Stimulated activated CD4-positive, alpha-beta T cell treated with anti-CD3 and anti-CD28 coated beads, Interleukin-12 subunit alpha, Interleukin-12 subunit beta, amount 100 ng/mL, for 4 hours (primary cell): ENCODE measurements around the gene C1orf226.
"Not testable (repeated sequence)": the region's sequence is repeated elsewhere in the genome, so short reads cannot be mapped to it uniquely, and the experiment has no call there.

Experiments
- DNase-seq: peaks from one replicate; pipeline ENCODE4 v3.0.0-alpha.2; 2020

Gene C1orf226, protein sequence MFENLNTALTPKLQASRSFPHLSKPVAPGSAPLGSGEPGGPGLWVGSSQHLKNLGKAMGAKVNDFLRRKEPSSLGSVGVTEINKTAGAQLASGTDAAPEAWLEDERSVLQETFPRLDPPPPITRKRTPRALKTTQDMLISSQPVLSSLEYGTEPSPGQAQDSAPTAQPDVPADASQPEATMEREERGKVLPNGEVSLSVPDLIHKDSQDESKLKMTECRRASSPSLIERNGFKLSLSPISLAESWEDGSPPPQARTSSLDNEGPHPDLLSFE

GRCh38 chr1:162381383-162381782 lies at the start of gene C1orf226:
C1orf226 (plus strand) TSS chr1:162381728; CDS start chr1:162381902, 174 bp downstream.
- DNase-seq = no peak

DNA sequence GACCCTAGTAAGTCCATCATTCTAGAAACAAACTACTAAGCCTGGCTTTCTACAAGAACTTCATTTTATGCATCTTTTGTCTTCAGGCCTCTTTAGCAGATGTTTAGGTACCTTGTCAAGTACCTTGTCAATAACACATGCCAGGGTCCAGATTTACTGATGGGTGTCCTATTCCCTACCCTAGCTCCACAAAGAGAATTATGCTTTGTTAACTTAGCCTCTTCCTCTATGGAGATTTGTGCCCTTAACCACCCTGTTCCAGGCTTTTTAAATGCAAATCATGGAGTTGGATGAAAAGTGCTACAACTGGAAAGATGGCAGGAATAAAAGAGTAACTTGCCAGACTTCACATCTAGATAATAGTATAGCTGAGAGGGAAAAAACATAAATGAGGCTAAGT lies 47.5 kb upstream of the C1orf226 start:
- no peak for DNase-seq

DNA sequence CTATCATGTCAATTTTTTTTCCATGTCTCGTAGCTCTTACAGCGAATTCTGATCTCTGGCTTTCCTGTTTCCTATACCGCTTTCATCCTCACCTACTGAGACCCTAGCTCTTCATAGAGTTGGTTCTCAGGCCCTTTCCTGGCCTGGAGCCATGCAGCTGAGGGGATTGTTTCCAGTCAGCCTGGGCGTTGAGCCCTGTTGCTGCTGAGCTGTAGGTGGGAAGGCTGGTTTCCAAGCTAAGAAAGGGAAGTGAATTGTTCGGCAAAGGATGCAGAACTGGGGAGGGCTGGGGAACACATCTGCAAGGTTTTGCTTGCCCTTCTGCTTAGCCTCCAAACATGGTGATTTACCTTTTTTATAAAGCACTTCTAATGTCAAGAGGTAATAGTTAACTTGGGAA lies 46.4 kb upstream of the C1orf226 start:
- DNase-seq = no peak

DNA sequence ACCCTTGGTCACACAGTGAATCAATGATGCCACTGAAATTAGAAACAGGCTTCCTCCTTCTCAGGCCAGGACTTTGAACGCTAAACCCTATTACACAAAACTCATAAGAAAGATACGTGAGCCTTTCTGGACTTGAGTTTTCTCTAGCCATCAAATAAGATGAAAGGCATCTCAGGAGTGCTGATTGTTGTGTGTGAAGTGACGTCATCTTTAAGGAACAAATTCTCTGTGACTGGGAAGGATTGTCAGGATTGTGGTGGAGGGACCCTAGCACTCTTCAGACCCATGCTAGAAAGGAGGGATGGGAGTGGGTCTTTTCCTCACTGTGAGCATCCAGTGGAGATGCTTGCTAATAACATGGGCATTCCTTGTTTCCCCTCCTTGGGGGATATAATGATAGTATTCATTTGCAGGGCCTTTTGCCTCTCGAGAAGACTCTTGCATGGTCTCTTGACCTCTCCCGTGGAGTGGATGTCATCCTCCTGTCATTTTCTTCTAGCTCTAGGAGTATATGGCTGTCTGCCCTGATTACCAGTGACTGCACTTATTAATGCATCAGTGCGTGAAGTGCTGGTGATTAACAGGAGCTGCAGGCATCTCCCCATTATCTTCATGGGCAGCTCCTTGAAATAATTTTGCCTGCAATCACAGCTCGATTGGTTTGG lies 44.8 kb upstream of the C1orf226 start:
- no peak for DNase-seq

GRCh38 chr1:162342452-162342983 lies 39.0 kb upstream of the C1orf226 start:
- no peak for DNase-seq

GRCh38 chr1:162343470-162343869 lies 38.1 kb upstream of the C1orf226 start:
- no peak for DNase-seq

DNA sequence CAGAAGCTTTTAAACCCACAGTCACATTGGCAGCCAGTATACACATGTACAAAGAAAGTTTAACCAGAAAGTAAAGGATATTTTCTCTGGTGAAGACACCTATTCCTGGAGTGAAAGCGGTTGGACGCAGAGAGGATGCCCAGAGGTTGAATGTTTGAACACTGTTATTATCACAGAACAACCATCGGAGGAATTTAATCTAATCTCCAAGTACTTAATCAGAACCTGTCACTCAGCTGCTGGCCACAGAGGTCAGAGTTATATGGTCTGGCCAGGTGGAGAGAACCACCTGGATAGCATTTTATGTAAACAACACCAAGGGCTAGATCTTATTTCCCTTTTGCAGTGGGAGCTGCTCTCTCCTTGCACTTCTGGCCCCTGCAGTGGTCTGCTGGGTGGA lies 34.2 kb upstream of the C1orf226 start:
- DNase-seq = no peak

DNA sequence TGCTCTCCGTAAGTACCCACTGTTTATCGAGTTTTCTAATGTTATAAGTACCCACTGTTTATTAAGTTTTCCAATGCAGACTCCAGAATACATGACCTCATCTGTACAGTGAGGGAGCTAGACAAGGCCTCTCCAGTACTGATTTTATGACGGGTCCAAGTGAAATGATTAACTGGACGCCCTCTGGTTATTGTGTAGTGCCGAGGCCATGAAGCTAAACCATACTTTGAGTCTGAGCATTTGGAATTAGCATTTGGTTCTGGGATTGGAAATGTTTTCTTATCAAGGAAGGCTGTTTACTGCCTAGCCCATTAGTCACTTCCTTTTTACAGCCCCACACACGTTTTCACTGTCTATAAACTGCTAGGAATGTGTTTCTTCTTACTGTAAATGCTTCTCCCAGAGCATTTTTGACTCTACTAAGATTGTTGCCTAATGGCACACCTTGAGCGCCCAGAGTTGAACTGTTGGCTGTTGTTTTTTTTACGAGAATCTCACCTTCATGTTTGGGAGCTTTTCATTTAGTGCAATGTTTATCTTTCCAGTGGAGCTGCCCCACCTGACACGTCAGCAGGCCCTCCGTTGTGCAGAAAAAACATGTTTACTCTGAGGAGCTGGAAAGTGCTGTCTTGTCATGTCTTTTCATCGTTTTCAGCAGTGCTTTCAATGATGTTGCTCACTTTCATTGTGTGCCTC lies 31.7 kb upstream of the C1orf226 start:
- no peak for DNase-seq

DNA sequence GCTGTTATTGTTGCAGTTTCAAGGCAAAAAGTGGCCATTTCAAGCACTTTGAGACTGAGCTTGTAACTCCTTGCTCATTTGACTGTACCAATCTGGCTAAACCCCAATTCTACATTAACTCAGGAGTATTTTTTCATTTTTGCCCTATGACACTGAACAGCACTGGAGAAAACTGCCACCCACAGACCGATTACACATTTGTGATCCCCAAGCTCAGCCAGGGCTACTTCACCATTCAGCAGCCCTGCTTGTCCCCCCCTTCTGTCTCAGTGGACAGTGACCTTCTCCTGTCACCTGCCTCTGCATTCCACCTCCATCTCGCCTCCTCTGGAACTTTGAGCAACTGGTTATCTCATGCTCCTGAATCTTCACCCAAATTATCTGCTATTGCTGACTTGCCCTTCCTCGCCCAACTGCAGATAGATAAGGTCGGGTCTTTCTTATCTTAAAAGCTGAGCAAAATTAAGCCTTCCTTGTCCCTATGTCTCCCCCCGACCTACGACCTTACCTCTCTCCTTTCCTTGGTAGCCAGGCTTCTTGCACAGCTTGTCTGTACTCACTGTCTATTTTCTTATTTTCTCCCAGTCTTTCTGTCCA lies 30.2 kb upstream of the C1orf226 start:
- no peak for DNase-seq

GRCh38 chr1:162351874-162352273 lies 29.7 kb upstream of the C1orf226 start:
- not testable (repeated sequence) for DNase-seq

- DNase-seq = no peak
Observed at GRCh38 chr1:162353078-162353477, 28.4 kb upstream of the C1orf226 start.

DNA sequence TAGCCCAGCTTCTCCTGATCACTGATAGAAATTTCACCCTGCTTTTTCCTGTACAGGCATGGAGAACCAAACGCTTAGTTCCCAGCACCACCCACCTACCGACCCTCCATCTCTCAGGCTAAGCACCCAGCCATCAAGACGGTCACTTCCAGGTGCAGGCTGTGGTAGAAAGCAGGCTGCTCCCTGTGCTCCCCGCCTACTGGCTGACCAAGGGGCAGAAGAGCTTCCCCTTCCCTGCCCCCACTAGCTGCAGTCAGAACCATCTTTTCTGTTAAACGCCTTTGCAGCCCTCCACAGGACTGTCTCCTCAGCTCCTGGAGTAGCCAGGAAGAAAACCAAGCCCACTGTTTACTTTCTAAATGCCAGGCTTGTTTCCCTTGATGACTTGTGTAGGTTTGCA lies 27.8 kb upstream of the C1orf226 start:
- no peak for DNase-seq

DNA sequence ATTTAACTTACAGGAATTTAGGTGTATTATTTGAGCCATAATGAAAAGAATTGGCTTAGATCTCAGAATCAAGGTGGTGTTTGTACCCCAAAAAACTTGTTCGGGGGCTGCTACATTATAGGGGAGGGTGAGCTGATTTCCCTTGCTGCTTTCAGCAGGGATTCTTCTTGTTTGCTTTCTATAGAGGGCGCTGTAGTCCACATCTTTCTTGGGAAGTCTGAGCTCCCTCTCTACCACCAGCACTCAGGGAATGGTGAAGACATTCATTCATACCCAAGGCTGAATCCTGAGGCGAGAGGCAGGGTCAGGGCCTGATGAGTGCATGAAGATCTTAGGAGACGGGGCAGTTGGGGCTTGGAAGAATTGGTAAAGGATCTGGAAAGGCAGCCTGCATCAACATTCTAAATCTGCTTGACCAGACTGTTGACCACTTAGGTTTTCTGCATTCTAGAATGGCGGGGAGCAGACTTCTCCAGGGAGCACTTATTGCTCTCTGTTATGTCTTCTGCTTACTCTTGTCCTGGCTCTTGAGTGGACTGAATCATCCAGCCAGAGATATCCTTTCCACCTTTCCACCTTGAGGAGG lies 23.8 kb upstream of the C1orf226 start:
- no peak for DNase-seq

GRCh38 chr1:162358928-162359327 lies 22.6 kb upstream of the C1orf226 start:
- DNase-seq = no peak

DNA sequence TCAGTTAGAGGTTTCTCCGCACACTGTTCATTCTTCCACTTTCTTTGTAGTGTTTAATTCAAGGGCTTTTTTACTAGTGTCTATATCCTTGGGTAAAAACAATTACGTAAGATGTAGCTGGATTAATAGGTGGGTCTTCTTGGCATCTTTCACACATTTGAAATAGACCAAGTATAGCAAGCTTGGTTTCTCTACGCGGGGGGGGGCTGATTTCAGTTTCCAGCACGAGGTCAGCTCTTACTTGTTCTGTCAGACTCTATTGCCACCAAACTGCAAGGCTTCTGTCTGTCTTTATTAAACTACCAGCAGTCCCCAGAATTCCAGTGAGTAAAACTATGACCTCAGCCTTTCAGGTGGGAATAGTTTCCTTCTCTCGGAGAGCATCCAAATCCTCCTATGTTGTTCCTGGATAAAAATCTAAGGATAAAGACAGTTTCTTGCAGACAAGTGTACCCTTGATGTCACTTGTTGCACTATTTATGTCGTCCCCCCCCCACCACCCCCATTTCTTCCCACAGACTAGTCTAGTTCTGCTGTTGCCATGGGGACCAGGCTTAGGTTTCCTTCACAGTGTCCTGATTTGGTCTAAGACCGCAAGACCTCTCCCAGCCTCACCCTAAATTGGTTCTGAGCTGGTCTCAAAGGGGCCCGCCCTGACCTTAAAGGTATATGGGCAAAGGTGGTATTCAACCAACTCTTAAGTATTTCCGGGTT lies 21.8 kb upstream of the C1orf226 start:
- no peak for DNase-seq

DNA sequence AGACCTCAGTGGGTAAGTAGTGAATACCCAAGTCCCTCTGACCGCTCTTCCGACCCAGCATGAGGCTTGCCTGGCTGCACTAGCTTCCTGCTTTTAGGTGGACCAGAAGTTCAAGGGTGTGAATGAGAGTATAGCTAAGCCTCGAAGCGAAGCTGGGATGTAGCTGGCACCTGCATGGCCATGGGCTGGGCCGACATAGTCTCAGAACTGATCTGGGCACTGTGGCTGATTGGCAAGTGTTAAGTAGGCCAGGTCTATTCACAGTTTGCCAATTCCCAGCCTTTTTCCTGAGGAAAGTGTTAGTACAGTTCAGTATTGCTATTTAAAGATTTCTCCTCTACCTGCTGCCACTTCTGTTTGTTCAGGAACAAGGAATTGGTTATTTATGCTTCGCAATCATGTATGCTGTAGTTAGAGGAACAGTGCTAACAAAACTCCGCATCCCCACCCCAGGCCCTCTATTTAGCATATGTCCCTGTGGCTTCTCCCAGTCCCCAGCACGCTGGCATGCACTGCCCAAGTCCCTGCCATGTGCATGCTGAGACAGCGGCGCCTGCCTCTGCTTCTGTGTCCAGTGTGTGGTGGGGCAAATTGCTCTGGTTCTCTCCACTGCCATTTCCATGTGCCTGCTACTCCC lies 21.2 kb upstream of the C1orf226 start:
- no peak for DNase-seq

GRCh38 chr1:162360874-162361260 lies 20.7 kb upstream of the C1orf226 start:
- no peak for DNase-seq

DNA sequence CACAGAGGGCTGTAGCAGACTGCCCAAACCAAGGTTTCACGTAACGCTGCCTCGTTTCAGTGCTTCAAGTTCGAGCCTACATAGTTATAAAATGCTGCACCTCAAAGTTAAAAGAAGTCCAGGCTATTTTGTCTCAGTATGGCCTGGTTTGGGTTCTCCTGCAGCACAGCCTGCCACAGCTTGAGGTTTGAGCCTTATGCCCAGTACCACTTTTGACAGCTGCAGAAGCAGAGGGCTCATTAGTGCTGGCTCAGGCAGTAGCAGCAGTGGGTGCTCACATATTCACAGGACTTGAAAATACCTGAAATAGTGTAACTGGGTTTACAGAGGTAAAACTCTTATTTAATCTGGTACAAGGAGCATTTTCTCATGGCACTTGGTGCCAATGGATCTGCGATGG lies 20.2 kb upstream of the C1orf226 start:
- DNase-seq = no peak

GRCh38 chr1:162363823-162364222 lies 17.7 kb upstream of the C1orf226 start:
- no peak for DNase-seq

GRCh38 chr1:162364498-162364897 lies 17.0 kb upstream of the C1orf226 start:
- no peak for DNase-seq

DNA sequence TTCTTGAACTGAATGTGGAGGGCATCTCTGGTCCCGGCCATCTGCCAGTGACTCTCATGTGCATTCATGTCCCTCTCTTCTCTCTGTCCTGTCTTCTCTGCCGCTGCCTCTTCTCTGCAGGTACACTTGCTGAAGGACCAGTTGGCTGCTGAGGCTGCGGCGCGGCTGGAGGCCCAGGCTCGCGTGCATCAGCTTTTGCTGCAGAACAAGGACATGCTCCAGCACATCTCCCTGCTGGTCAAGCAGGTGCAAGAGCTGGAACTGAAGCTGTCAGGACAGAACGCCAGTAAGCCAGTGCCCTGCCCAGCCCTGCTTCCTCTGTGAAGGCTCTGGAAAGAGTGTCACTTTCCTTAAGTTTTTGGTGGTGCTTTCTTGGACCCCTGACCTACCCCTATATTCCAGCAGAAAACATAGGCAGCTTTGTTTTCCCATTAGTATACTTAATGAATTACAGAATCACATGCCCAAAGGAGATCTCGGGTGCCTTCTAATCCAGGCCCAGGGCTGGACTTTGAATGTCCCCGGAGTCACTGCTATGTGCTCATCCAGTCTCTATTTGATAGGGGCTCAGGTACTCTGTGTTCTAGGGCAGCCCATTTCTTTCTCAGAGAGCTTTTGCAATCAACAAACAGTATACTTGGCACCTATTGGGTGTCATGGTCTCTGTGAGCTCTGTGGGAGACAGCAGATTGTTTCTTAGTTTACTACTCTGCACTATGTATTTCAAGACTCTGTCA lies 16.1 kb upstream of the C1orf226 start:
- DNase-seq = no peak
